Neuronal stem cell (in vitro differentiated cells): ENCODE results near the gene FGF4.

Experiments used
- DNase-seq: peaks from one replicate; pipeline ENCODE4 v3.0.0-alpha.2; 2013; ENCODE audit warnings: low spot score
- H2AFZ ChIP-seq: one replicate; pipeline ENCODE4 v1.6.1; 2013; ENCODE audit warnings: mild to moderate bottlenecking, low read length, inconsistent platforms
- H2AK5ac ChIP-seq: 2 replicates; pipeline ENCODE4 v1.6.1; 2013; ENCODE audit warnings: low read depth, mild to moderate bottlenecking, inconsistent platforms, low read length, moderate library complexity, mixed read lengths
- H2BK120ac ChIP-seq: 2 replicates; pipeline ENCODE4 v1.6.1; 2013; ENCODE audit warnings: low read depth, mild to moderate bottlenecking, inconsistent platforms, low read length, moderate library complexity, mixed read lengths
- H2BK12ac ChIP-seq: one replicate; pipeline ENCODE4 v1.6.1; 2013; ENCODE audit warnings: low read length, inconsistent platforms
- H2BK15ac ChIP-seq: 2 replicates; pipeline ENCODE4 v1.6.1; 2013; ENCODE audit warnings: mild to moderate bottlenecking, low read length, inconsistent platforms, mixed read lengths
- H2BK5ac ChIP-seq: one replicate; pipeline ENCODE4 v1.6.1; 2013; ENCODE audit warnings: inconsistent platforms, mild to moderate bottlenecking, low read length, moderate library complexity
- H3K14ac ChIP-seq: one replicate; pipeline ENCODE4 v1.6.1; 2013; ENCODE audit warnings: low read length, inconsistent platforms
- H3K18ac ChIP-seq: 2 replicates; pipeline ENCODE4 v1.6.1; 2013; ENCODE audit warnings: low read length, inconsistent platforms
- H3K23ac ChIP-seq: 2 replicates; pipeline ENCODE4 v1.6.1; 2013; ENCODE audit warnings: low read depth, mild to moderate bottlenecking, mixed read lengths, low read length, inconsistent platforms; ENCODE audit not compliant: poor library complexity
- H3K27ac ChIP-seq: replicated peaks from 3 replicates; pipeline ENCODE4 v1.5.1; 2013; ENCODE audit warnings: low read length, inconsistent platforms
- H3K27me3 ChIP-seq, 3 experiments: 2 replicates each; pipeline ENCODE4 v1.6.1; 2013; ENCODE audit warnings: low read length in 3 of 3, mild to moderate bottlenecking in 2 of 3, inconsistent platforms in 1 of 3, low read depth in 1 of 3, mixed read lengths in 1 of 3, moderate library complexity in 1 of 3; ENCODE audit not compliant: control insufficient read depth in 3 of 3, insufficient read depth in 3 of 3
- H3K36me3 ChIP-seq, 2 donors: replicated peaks in 1 of 2; 2 replicates each; pipeline ENCODE4 v1.6.1; 2013; ENCODE audit warnings: low read length in 2 of 2; ENCODE audit not compliant: control insufficient read depth in 2 of 2, insufficient read depth in 2 of 2
- H3K4ac ChIP-seq: 2 replicates; pipeline ENCODE4 v1.6.1; 2013; ENCODE audit warnings: inconsistent platforms, mild to moderate bottlenecking, low read length, moderate library complexity
- H3K4me1 ChIP-seq, 2 donors: 1 replicate in 1 of 2; 2 replicates in 1 of 2; pipeline ENCODE4 v1.6.1; 2013; ENCODE audit warnings: low read length in 2 of 2, low read depth in 1 of 2; ENCODE audit not compliant: control insufficient read depth in 2 of 2, insufficient read depth in 1 of 2
- H3K4me2 ChIP-seq: one replicate; pipeline ENCODE4 v1.6.1; 2013; ENCODE audit warnings: mild to moderate bottlenecking, low read length, inconsistent platforms; ENCODE audit not compliant: insufficient read depth, poor library complexity, severe bottlenecking
- H3K4me3 ChIP-seq, 2 donors: 2 replicates each; pipeline ENCODE4 v1.5.1; 2013; ENCODE audit warnings: low read length in 2 of 2, mild to moderate bottlenecking in 2 of 2, inconsistent platforms in 1 of 2, moderate library complexity in 1 of 2
- H3K79me1 ChIP-seq: one replicate; pipeline ENCODE4 v1.6.1; 2013; ENCODE audit warnings: low read depth, mild to moderate bottlenecking, inconsistent platforms, low read length, moderate library complexity
- H3K9ac ChIP-seq: one replicate; pipeline ENCODE4 v1.6.1; 2013; ENCODE audit warnings: mild to moderate bottlenecking, low read depth, low read length, inconsistent platforms; ENCODE audit not compliant: poor library complexity
- H3K9me3 ChIP-seq, 2 donors: replicated peaks in 1 of 2; 2 replicates each; pipeline versions ENCODE3 to v1.6.1; 2013; ENCODE audit warnings: low read length in 2 of 2, mild to moderate bottlenecking in 2 of 2, inconsistent platforms in 1 of 2, low read depth in 1 of 2, mixed read lengths in 1 of 2, moderate library complexity in 1 of 2; ENCODE audit not compliant: control insufficient read depth in 2 of 2, insufficient read depth in 1 of 2
- H4K8ac ChIP-seq: one replicate; pipeline ENCODE4 v1.6.1; 2013; ENCODE audit warnings: low read depth, mild to moderate bottlenecking, inconsistent platforms, low read length, moderate library complexity
- H4K91ac ChIP-seq: one replicate; pipeline ENCODE4 v1.6.1; 2013; ENCODE audit warnings: low read length, low read depth, mild to moderate bottlenecking, inconsistent platforms; ENCODE audit not compliant: poor library complexity
- WGBS, 2 donors: extraction: QIAGEN DNeasy Blood & Tissue Kit; methylation state at CpG; one replicate each; pipeline ENCODE4 v1.1.7; 2013; ENCODE audit warnings: missing lambda C conversion rate in 2 of 2, mixed read lengths in 1 of 2; ENCODE audit not compliant: insufficient read length in 2 of 2, insufficient replicate concordance in 1 of 2; ENCODE audit errors: extremely low coverage in 2 of 2; 5-methylcytosine and 5-hydroxymethylcytosine counted together

The FGF4 gene

GRCh38 chr11:69748637-69749036 is 26.5 kb downstream of the FGF4 start:
- Histone ChIP-seq H2AFZ (no peak overlapping the region), H3K9ac (no peak overlapping the region), H3K4me3 (no peak overlapping the region), H2AK5ac (no peak overlapping the region), H4K91ac (no peak overlapping the region), H3K4me2 (no peak overlapping the region), H3K18ac (no peak overlapping the region), H3K23ac (no peak overlapping the region), H3K36me3 (no peaks in the 10 kb centered on the region), H3K4ac (no peak overlapping the region), H3K27me3 (peaks cover 0 to 3% (median 0%) of the 10 kb centered on the region in 3 experiments), H3K9me3 (peaks cover 0 to 2% of the 10 kb centered on the region in 2 donors), H3K4me1 (peaks cover 0 to 15% of the 10 kb centered on the region in 2 donors), H2BK12ac (no peak overlapping the region), H2BK120ac (no peak overlapping the region), H3K14ac (no peak overlapping the region), H4K8ac (no peak overlapping the region), H2BK15ac (no peak overlapping the region), H3K27ac (no peak overlapping the region), H3K79me1 (no peaks in the 10 kb centered on the region), H2BK5ac (no peak overlapping the region)
- no peak for DNase-seq
- no CpG with 5 or more reads among the region's 11 CpGs for WGBS, 2 donors

- H3K14ac ChIP-seq = peak overlapping the region; percentile 85
- H3K4ac ChIP-seq = peak overlapping the region; percentile 56
- no peak overlapping the region for H3K27ac ChIP-seq
- H2AK5ac ChIP-seq = peak overlapping the region; percentile 76
- H3K27me3 ChIP-seq = peaks cover 0 to 3% (median 0%) of the 10 kb centered on the region in 3 experiments
- no peak overlapping the region for H4K8ac ChIP-seq
- H2BK120ac ChIP-seq = no peak overlapping the region
- DNase-seq = no peak
- H2AFZ ChIP-seq = no peak overlapping the region
- H3K23ac ChIP-seq = peak overlapping the region; percentile 82
- no peaks in the 10 kb centered on the region for H3K79me1 ChIP-seq
- H3K36me3 ChIP-seq = no peaks in the 10 kb centered on the region
- no peak overlapping the region for H3K9ac ChIP-seq
- no peak overlapping the region for H3K4me3 ChIP-seq
- no peak overlapping the region for H3K4me2 ChIP-seq
- H3K18ac ChIP-seq = peak overlapping the region; percentile 90
- H2BK5ac ChIP-seq = no peak overlapping the region
- H2BK12ac ChIP-seq = peak overlapping the region; percentile 16
- peak overlapping the region; percentile 38 for H2BK15ac ChIP-seq
- WGBS, 2 donors = no CpG with 5 or more reads among the region's 29 CpGs
- no peak overlapping the region for H4K91ac ChIP-seq
- peaks cover 0 to 15% of the 10 kb centered on the region in 2 donors for H3K4me1 ChIP-seq
- no peaks in the 10 kb centered on the region for H3K9me3 ChIP-seq
These were observed 28.1 kb downstream of the FGF4 start for GRCh38 chr11:69746752-69747742.

- Histone ChIP-seq H3K23ac (peak overlapping the region; percentile 88), H2AFZ (no peak overlapping the region), H2BK12ac (peak overlapping the region; percentile 59), H2BK5ac (no peak overlapping the region), H3K14ac (peak overlapping the region; percentile 77), H3K4me1 (peaks cover 0 to 15% of the 10 kb centered on the region in 2 donors), H3K79me1 (no peaks in the 10 kb centered on the region), H3K18ac (peak overlapping the region; percentile 90), H4K8ac (peak overlapping the region; percentile 26), H4K91ac (no peak overlapping the region), H3K27ac (no peak overlapping the region), H3K4me3 (no peak overlapping the region), H2AK5ac (peak overlapping the region; percentile 76), H3K9me3 (no peaks in the 10 kb centered on the region), H2BK120ac (peak overlapping the region; percentile 11), H3K36me3 (no peaks in the 10 kb centered on the region), H3K4ac (no peak overlapping the region), H2BK15ac (peak overlapping the region; percentile 82), H3K9ac (peak overlapping the region; percentile 55), H3K27me3 (peaks cover 0 to 3% (median 0%) of the 10 kb centered on the region in 3 experiments), H3K4me2 (no peak overlapping the region)
- no peak for DNase-seq
- WGBS, 2 donors = no CpG with 5 or more reads among the region's 8 CpGs
These were observed 29.0 kb downstream of the FGF4 start for GRCh38 chr11:69746140-69746539.

- H3K14ac ChIP-seq = no peak overlapping the region
- H3K27me3 ChIP-seq = peaks cover 0 to 3% (median 0%) of the 10 kb centered on the region in 3 experiments
- no peak overlapping the region for H3K4ac ChIP-seq
- H3K23ac ChIP-seq = no peak overlapping the region
- H3K9me3 ChIP-seq = no peaks in the 10 kb centered on the region
- no peak overlapping the region for H3K9ac ChIP-seq
- no peak overlapping the region for H3K27ac ChIP-seq
- no peak for DNase-seq
- no peaks in the 10 kb centered on the region for H3K79me1 ChIP-seq
- no peak overlapping the region for H3K4me3 ChIP-seq
- no peak overlapping the region for H4K8ac ChIP-seq
- H2AK5ac ChIP-seq = peak overlapping the region; percentile 48
- no CpG with 5 or more reads among the region's 10 CpGs for WGBS, 2 donors
- peak overlapping the region; percentile 72 for H3K18ac ChIP-seq
- no peak overlapping the region for H2BK15ac ChIP-seq
- peak overlapping the region; percentile 75 for H2BK12ac ChIP-seq
- no peak overlapping the region for H2AFZ ChIP-seq
- H4K91ac ChIP-seq = no peak overlapping the region
- no peaks in the 10 kb centered on the region for H3K36me3 ChIP-seq
- H3K4me1 ChIP-seq = peaks cover 0 to 15% of the 10 kb centered on the region in 2 donors
- peak overlapping the region; percentile 58 for H2BK5ac ChIP-seq
- H3K4me2 ChIP-seq = no peak overlapping the region
- H2BK120ac ChIP-seq = no peak overlapping the region
These were observed 29.9 kb downstream of the FGF4 start for GRCh38 chr11:69745201-69745600.
